ENCODE measurements around the gene CMTM3. TPM values are rescaled to one million over a fixed set of nuclear protein-coding genes. Genes with fewer than 3 reads are reported as not detected.
A peak's percentile ranks its signal among the peaks of the same experiment; 100 is the strongest.

CMTM3 gene
- total and polyA plus RNA-seq, 2 experiments from 2014 or later = 32.6 to 47.0 TPM

GRCh38 chr16:66617010-66617434, 12.5 kb downstream of the CMTM3 start:
- peaks cover 41% of the 10 kb centered on the region for H3F3A ChIP-seq (ENCODE audit: insufficient read depth)
- H3K27me3 ChIP-seq (replicated peaks; ENCODE audit: insufficient read depth) = no peaks in the 10 kb centered on the region
- no peak overlapping the region for H3K9ac ChIP-seq
- H3K9me3 ChIP-seq (ENCODE audit: low read depth) = no peaks in the 10 kb centered on the region
- no peak overlapping the region for H2AFZ ChIP-seq
- H3K4me1 ChIP-seq (ENCODE audit: insufficient read depth) = peaks cover 51% of the 10 kb centered on the region
- H3K27ac ChIP-seq = no peak overlapping the region
- WGBS, 2 experiments (ENCODE audit: low coverage in 1 of 2, low lambda C conversion rate in 2 of 2, missing lambda C conversion rate in 2 of 2) = 98 to 100% methylated on average over 2 of the region's 2 CpGs
- H3K4me2 ChIP-seq (ENCODE audit: unreplicated experiment) = no peak overlapping the region
- H3K79me2 ChIP-seq (ENCODE audit: insufficient read depth) = no peaks in the 10 kb centered on the region
- no peaks in the 10 kb centered on the region for H3K36me3 ChIP-seq (ENCODE audit: low read depth)
- H3K4me3 ChIP-seq = no peak overlapping the region
- H4K20me1 ChIP-seq (ENCODE audit: insufficient read depth) = no peaks in the 10 kb centered on the region
- TF ChIP-seq EZH2phosphoT487 (IDR thresholded peaks at IDR 0.05; ENCODE audit: insufficient read depth, low read depth) (no peak), EZH2 (IDR thresholded peaks at IDR 0.05; ENCODE audit: insufficient read depth, poor library complexity, severe bottlenecking) (no peak)
- in situ Hi-C loops (cut with MboI) = loop anchor here (10.0 kb wide), 1 partner anchor 88 kb away; no protein-coding TSS in a partner anchor
- no peak for DNase-seq
- H3K9me2 ChIP-seq (ENCODE audit: insufficient read depth) = no peaks in the 10 kb centered on the region

DNA sequence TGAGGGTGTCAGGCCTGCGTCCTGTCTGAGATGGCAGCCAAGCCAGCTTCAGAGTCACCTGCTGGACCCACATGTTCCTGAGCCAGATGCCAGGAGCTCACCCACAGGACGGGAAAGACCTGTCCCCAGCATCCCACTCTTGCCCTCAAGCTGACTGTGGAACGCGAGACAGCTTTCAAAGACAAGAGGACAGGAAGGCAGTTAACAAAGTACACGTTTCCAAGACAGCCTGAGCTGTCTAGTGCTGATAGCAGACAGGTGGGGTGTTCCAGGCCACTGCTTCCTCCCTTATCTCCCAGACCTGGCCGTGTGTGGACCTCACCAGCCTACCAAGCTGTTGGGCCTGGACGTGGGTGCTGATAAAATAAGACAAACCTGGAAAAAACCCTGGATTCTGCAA, 13.2 kb downstream of the CMTM3 start:
- Histone ChIP-seq H3K4me3 (no peak overlapping the region), H3K36me3 (ENCODE audit: low read depth) (no peaks in the 10 kb centered on the region), H3K9ac (no peak overlapping the region), H3K9me2 (ENCODE audit: insufficient read depth) (no peaks in the 10 kb centered on the region), H3K27ac (peak overlapping the region; percentile 97; the same call in 1 of the 2 replicates), H3K27me3 (replicated peaks; ENCODE audit: insufficient read depth) (no peaks in the 10 kb centered on the region), H3K4me2 (ENCODE audit: unreplicated experiment) (no peak overlapping the region), H2AFZ (no peak overlapping the region), H4K20me1 (ENCODE audit: insufficient read depth) (no peaks in the 10 kb centered on the region), H3K4me1 (ENCODE audit: insufficient read depth) (peaks cover 51% of the 10 kb centered on the region), H3K79me2 (ENCODE audit: insufficient read depth) (no peaks in the 10 kb centered on the region), H3F3A (ENCODE audit: insufficient read depth) (peaks cover 41% of the 10 kb centered on the region), H3K9me3 (ENCODE audit: low read depth) (no peaks in the 10 kb centered on the region)
- in situ Hi-C loops (cut with MboI) = loop anchor here (10.0 kb wide), 1 partner anchor 87 kb away; no protein-coding TSS in a partner anchor
- WGBS, 2 experiments (ENCODE audit: low coverage in 1 of 2, low lambda C conversion rate in 2 of 2, missing lambda C conversion rate in 2 of 2) = 87 to 89% methylated on average over 7 of the region's 7 CpGs
- TF ChIP-seq EZH2phosphoT487 (IDR thresholded peaks at IDR 0.05; ENCODE audit: insufficient read depth, low read depth) (no peak), EZH2 (IDR thresholded peaks at IDR 0.05; ENCODE audit: insufficient read depth, poor library complexity, severe bottlenecking) (no peak)
- DNase-seq = no peak

- Histone ChIP-seq H3F3A (ENCODE audit: insufficient read depth) (peaks cover 41% of the 10 kb centered on the region), H3K9me2 (ENCODE audit: insufficient read depth) (no peaks in the 10 kb centered on the region), H3K79me2 (ENCODE audit: insufficient read depth) (no peaks in the 10 kb centered on the region), H3K4me2 (ENCODE audit: unreplicated experiment) (peak overlapping the region; percentile 77), H2AFZ (no peak overlapping the region), H4K20me1 (ENCODE audit: insufficient read depth) (no peaks in the 10 kb centered on the region), H3K4me1 (ENCODE audit: insufficient read depth) (peaks cover 51% of the 10 kb centered on the region), H3K9ac (peak overlapping the region; percentile 78), H3K27me3 (replicated peaks; ENCODE audit: insufficient read depth) (no peaks in the 10 kb centered on the region), H3K36me3 (ENCODE audit: low read depth) (no peaks in the 10 kb centered on the region), H3K9me3 (ENCODE audit: low read depth) (no peaks in the 10 kb centered on the region), H3K4me3 (peak overlapping the region; percentile 43), H3K27ac (peak overlapping the region; percentile 97)
- DNase-seq = peak; percentile 98
- in situ Hi-C loops (cut with MboI) = loop anchor here (10.0 kb wide), 1 partner anchor 86 kb away; no protein-coding TSS in a partner anchor
- TF ChIP-seq EZH2 (IDR thresholded peaks at IDR 0.05; ENCODE audit: insufficient read depth, poor library complexity, severe bottlenecking) (no peak), EZH2phosphoT487 (IDR thresholded peaks at IDR 0.05; ENCODE audit: insufficient read depth, low read depth) (no peak)
- WGBS, 2 experiments (ENCODE audit: low coverage in 1 of 2, low lambda C conversion rate in 2 of 2, missing lambda C conversion rate in 2 of 2) = 2 to 4% methylated on average over 10 of the region's 10 CpGs
Measured at GRCh38 chr16:66618588-66619375, 14.3 kb downstream of the CMTM3 start.

DNA sequence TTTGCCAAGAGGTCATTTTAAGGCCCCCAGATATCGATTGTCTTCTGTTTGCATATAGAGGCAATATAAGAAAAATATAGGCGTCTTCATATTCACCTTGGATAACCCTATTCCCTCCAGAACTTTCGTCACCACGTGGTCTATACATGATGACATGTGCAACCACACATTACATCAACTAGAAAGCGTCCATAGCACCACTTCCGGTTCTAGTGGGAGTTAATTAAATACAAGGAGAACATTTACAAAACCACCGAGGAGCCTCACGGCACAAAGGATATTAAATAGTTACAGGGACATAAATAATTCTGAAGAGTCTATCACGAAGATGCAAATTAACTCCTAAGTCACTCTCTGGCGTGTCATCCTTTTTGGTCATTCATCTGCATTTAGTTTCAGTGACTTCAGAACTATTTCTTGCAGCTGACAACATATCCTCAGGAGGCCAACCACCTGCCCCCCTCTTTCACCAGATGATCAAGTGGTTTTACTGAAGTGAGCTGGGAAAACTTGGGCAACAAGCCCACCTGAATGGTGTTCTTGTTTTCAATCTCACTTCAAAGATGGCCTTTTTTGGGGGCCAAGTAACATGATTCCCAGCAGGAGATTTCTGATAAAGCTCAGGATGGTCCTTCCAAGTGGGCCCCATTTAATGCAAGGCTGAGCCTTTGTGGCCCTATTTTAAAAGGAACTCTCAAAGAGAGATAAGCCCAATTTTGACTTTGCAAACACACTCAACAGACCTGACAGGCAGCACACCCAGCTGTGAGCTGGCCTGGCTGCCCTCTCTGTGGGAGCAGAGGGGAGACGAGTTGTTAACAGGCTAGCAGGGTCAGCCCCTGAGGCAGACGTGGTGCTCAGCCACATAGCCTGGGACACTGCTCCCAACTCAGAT, 15.3 kb downstream of the CMTM3 start:
- no peaks in the 10 kb centered on the region for H3K27me3 ChIP-seq (replicated peaks; ENCODE audit: insufficient read depth)
- H3F3A ChIP-seq (ENCODE audit: insufficient read depth) = peaks cover 41% of the 10 kb centered on the region
- H3K79me2 ChIP-seq (ENCODE audit: insufficient read depth) = no peaks in the 10 kb centered on the region
- peak overlapping the region; percentile 97 for H3K27ac ChIP-seq
- H3K9ac ChIP-seq = peak overlapping the region; percentile 78
- peak; percentile 81 for DNase-seq
- no peaks in the 10 kb centered on the region for H3K36me3 ChIP-seq (ENCODE audit: low read depth)
- H3K9me2 ChIP-seq (ENCODE audit: insufficient read depth) = no peaks in the 10 kb centered on the region
- peak overlapping the region; percentile 77 for H3K4me2 ChIP-seq (ENCODE audit: unreplicated experiment)
- peak overlapping the region; percentile 43; the same call in 1 of the 2 replicates for H3K4me3 ChIP-seq
- 37 to 39% methylated on average over 12 of the region's 12 CpGs for WGBS, 2 experiments (ENCODE audit: low coverage in 1 of 2, low lambda C conversion rate in 2 of 2, missing lambda C conversion rate in 2 of 2)
- 0 out of 2 replicates have a peak overlapping the region, but pooled peaks have one; percentile 3 for H2AFZ ChIP-seq
- H3K4me1 ChIP-seq (ENCODE audit: insufficient read depth) = peaks cover 51% of the 10 kb centered on the region
- no peaks in the 10 kb centered on the region for H3K9me3 ChIP-seq (ENCODE audit: low read depth)
- no peaks in the 10 kb centered on the region for H4K20me1 ChIP-seq (ENCODE audit: insufficient read depth)
- in situ Hi-C loops (cut with MboI) = loop anchor here (10.0 kb wide), 1 partner anchor 85 kb away; no protein-coding TSS in a partner anchor
- TF ChIP-seq EZH2phosphoT487 (IDR thresholded peaks at IDR 0.05; ENCODE audit: insufficient read depth, low read depth) = no peak

Data from GM23248 (cell line).